Testis (tissue), 2 donors: ENCODE results near the gene VIL1.

ENCODE experiments used
- POLR2A ChIP-seq: fragments of 450-650 bp; IDR thresholded peaks from one replicate; pipeline ENCODE4 v1.6.1; 2017; ENCODE audit warnings: antibody characterized with exemption, mild to moderate bottlenecking, moderate library complexity
- TF ChIP-seq, protein P1 (sequence below), 3 experiments: fragments of 450-650 bp in 2 of 3; fragments of 200-600 bp in 1 of 3; sonication (generic) in 1 of 3; IDR thresholded peaks; one replicate each; pipeline ENCODE4 v1.5.1; 2016 to 2019; ENCODE audit warnings: antibody characterized with exemption in 3 of 3, mild to moderate bottlenecking in 2 of 3, moderate library complexity in 1 of 3

DNA sequence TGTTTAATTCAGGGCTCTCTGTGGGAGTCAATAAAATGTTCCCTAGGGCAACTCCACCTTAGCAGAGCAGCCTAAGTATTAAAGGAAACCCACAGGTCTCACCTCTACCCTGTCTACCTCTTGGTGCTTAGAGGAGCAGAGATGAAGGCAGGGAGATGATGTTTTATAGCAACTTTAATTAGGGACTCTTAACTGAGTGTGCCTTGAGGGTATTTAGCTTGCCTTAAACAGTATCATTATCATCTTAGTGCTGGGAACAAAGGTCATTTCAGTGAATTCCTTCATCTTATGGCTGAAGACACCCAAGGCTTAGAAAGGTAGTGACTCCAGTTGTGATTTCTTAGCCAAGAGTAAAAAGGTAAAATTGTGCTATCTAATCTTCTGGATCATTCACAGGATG, 26.7 kb downstream of the VIL1 start:
- TF ChIP-seq, protein P1, sequence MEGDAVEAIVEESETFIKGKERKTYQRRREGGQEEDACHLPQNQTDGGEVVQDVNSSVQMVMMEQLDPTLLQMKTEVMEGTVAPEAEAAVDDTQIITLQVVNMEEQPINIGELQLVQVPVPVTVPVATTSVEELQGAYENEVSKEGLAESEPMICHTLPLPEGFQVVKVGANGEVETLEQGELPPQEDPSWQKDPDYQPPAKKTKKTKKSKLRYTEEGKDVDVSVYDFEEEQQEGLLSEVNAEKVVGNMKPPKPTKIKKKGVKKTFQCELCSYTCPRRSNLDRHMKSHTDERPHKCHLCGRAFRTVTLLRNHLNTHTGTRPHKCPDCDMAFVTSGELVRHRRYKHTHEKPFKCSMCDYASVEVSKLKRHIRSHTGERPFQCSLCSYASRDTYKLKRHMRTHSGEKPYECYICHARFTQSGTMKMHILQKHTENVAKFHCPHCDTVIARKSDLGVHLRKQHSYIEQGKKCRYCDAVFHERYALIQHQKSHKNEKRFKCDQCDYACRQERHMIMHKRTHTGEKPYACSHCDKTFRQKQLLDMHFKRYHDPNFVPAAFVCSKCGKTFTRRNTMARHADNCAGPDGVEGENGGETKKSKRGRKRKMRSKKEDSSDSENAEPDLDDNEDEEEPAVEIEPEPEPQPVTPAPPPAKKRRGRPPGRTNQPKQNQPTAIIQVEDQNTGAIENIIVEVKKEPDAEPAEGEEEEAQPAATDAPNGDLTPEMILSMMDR (IDR thresholded peaks at IDR 0.05), result no peak
- no peak for TF ChIP-seq POLR2A
